ENCODE data around the gene DCAKD. TPM values are rescaled to one million over a fixed set of nuclear protein-coding genes. Genes with fewer than 3 reads are reported as not detected.
"Not testable (repeated sequence)": the region's sequence is repeated elsewhere in the genome, so short reads cannot be mapped to it uniquely, and the experiment has no call there.

The DCAKD gene
- total RNA-seq, 1 experiment from 2014 or later, result 33.0 TPM

GRCh38 chr17:45067637-45068036 is 16.2 kb upstream of the DCAKD start:
- DNase-seq (ENCODE audit: low spot score), result no peak

- no peak for DNase-seq (ENCODE audit: low spot score)
These were observed 11.8 kb upstream of the DCAKD start for GRCh38 chr17:45063198-45063597.

GRCh38 chr17:45061606-45062205 is 10.3 kb upstream of the DCAKD start:
- DNase-seq (ENCODE audit: low spot score), result no peak

GRCh38 chr17:45060797-45061605 is 9.6 kb upstream of the DCAKD start, which contains the start of gene NMT1:
Gene NMT1, plus strand, starts transcription at chr17:45061317. Its CDS starts 13 bp downstream, at chr17:45061330.
- DNase-seq (ENCODE audit: low spot score), result peak; percentile 100

- DNase-seq (ENCODE audit: low spot score), result no peak
These were observed 9.0 kb upstream of the DCAKD start for GRCh38 chr17:45060382-45060796.

GRCh38 chr17:45052052-45052772 is 780 bp upstream of the DCAKD start:
- peak; percentile 57 for DNase-seq (ENCODE audit: low spot score)

- DNase-seq (ENCODE audit: low spot score), result not testable (repeated sequence)
These were observed 254 bp upstream of the DCAKD start for GRCh38 chr17:45051720-45052051.

GRCh38 chr17:45050481-45051059 is 862 bp downstream of the DCAKD start:
- peak; percentile 19 for DNase-seq (ENCODE audit: low spot score)

GRCh38 chr17:45048795-45049563 is 2.5 kb downstream of the DCAKD start:
- no peak for DNase-seq (ENCODE audit: low spot score)

GRCh38 chr17:45046537-45047125 is 4.8 kb downstream of the DCAKD start:
- DNase-seq (ENCODE audit: low spot score), result no peak

- no peak for DNase-seq (ENCODE audit: low spot score)
These were observed 7.5 kb downstream of the DCAKD start for GRCh38 chr17:45043813-45044540.

- no peak for DNase-seq (ENCODE audit: low spot score)
These were observed 8.9 kb downstream of the DCAKD start for GRCh38 chr17:45042346-45043120.

GRCh38 chr17:45040459-45040858 is 11.0 kb downstream of the DCAKD start:
- peak; percentile 52 for DNase-seq (ENCODE audit: low spot score)

- DNase-seq (ENCODE audit: low spot score), result no peak
These were observed 12.5 kb downstream of the DCAKD start for GRCh38 chr17:45038728-45039634.

- no peak for DNase-seq (ENCODE audit: low spot score)
These were observed 14.7 kb downstream of the DCAKD start for GRCh38 chr17:45036691-45037090.

- no peak for DNase-seq (ENCODE audit: low spot score)
These were observed 15.6 kb downstream of the DCAKD start for GRCh38 chr17:45035848-45036247.

GRCh38 chr17:45034599-45034998 is 16.8 kb downstream of the DCAKD start:
- no peak for DNase-seq (ENCODE audit: low spot score)

GRCh38 chr17:45032174-45032541 is 19.3 kb downstream of the DCAKD start:
- no peak for DNase-seq (ENCODE audit: low spot score)

All from A172 (cell line).